Retinal pigment epithelial cell (primary cell): ENCODE measurements around the gene EIF1AD.

ENCODE experiments used
- DNase-seq: peaks from one replicate; pipeline ENCODE4 v3.0.0-alpha.2; 2010; ENCODE audit warnings: low read depth
- H3K4me3 ChIP-seq: 2 replicates; pipeline ENCODE4 v1.5.1; 2011; ENCODE audit warnings: mild to moderate bottlenecking, low read length, control low read depth, moderate library complexity
- TF ChIP-seq, protein P1 (sequence below): conservative IDR thresholded peaks from 2 replicates; pipeline ENCODE4 v1.5.1; 2011; ENCODE audit warnings: low read depth, low read length, control low read depth, inconsistent platforms

The EIF1AD gene

DNA sequence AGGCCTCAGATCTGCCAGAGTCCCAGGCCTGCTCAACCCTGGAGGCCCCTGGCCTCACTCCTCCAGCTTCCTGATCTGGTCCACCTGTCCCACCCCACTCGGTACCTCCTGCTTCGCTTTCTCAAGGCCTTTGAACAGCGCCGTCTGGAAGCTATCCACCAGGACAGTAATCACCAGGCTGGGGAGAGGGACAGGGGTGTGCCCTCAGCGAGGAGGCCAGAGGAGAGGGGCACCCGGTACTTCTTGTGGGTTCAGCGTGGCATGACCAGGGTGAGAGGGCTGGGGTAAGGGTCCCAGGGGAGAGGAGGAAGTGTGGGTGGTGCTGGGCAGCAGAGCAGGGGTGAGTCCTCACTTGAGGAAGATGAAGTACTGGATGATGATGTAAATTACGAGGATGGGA, 18.3 kb upstream of the EIF1AD start:
- TF ChIP-seq, protein P1, sequence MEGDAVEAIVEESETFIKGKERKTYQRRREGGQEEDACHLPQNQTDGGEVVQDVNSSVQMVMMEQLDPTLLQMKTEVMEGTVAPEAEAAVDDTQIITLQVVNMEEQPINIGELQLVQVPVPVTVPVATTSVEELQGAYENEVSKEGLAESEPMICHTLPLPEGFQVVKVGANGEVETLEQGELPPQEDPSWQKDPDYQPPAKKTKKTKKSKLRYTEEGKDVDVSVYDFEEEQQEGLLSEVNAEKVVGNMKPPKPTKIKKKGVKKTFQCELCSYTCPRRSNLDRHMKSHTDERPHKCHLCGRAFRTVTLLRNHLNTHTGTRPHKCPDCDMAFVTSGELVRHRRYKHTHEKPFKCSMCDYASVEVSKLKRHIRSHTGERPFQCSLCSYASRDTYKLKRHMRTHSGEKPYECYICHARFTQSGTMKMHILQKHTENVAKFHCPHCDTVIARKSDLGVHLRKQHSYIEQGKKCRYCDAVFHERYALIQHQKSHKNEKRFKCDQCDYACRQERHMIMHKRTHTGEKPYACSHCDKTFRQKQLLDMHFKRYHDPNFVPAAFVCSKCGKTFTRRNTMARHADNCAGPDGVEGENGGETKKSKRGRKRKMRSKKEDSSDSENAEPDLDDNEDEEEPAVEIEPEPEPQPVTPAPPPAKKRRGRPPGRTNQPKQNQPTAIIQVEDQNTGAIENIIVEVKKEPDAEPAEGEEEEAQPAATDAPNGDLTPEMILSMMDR, result no peak
- H3K4me3 ChIP-seq, result no peak overlapping the region
- no peak for DNase-seq

GRCh38 chr11:66017321-66017720, 15.4 kb upstream of the EIF1AD start:
- no peak overlapping the region for H3K4me3 ChIP-seq
- DNase-seq, result no peak
- TF ChIP-seq, protein P1, result no peak

- no peak for DNase-seq
- TF ChIP-seq, protein P1, result no peak
- no peak overlapping the region for H3K4me3 ChIP-seq
Observed at GRCh38 chr11:66016793-66017177, 14.8 kb upstream of the EIF1AD start.

DNA sequence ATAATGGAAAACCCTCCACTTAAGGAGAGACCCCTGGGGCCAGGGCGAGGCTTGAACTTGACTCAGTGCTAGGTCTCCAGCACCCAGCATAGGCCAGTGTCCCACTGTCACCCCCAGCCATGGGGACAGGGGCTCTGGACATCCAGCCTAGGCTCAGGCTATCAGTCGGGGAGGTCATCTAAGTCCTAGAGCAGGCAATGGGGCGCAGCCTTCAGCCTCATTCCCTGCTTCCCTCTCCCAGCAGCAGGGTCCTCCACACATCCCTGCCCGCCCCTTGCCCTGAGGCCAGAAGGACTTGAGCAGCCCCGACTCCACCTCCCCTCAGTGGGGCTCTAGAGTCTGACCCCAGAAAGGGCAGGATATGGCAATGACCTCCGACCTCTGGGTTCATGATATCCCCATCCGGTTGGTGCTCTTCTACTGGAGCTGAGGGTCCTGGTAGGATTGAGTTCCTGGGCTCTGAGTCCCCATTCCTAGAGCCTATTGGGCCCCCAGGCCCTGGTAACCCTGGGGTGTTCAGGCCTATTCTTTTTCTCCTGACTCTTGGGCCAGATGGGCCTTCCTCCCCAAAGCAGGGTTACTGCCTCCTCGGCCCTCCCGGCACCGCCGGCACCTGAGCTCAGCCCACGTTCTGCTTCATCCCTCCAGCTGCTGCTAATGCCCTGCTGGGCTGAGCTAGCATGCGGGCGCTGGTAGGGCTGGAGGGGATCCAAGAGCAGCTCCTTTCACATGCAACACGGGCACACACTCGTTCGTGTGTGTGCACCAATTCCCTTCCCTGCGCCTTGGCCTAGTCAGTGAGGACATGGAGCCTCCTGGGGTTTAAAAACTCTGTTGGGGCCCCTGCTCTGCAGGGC, 14.2 kb upstream of the EIF1AD start:
- TF ChIP-seq, protein P1, result no peak
- H3K4me3 ChIP-seq, result no peak overlapping the region
- DNase-seq, result no peak

GRCh38 chr11:66015454-66015881, 13.5 kb upstream of the EIF1AD start:
- TF ChIP-seq, protein P1, result no peak
- peak; percentile 27 for DNase-seq
- no peak overlapping the region for H3K4me3 ChIP-seq

GRCh38 chr11:66014804-66015453, 13.0 kb upstream of the EIF1AD start:
- H3K4me3 ChIP-seq, result no peak overlapping the region
- TF ChIP-seq, protein P1, result no peak
- DNase-seq, result no peak

DNA sequence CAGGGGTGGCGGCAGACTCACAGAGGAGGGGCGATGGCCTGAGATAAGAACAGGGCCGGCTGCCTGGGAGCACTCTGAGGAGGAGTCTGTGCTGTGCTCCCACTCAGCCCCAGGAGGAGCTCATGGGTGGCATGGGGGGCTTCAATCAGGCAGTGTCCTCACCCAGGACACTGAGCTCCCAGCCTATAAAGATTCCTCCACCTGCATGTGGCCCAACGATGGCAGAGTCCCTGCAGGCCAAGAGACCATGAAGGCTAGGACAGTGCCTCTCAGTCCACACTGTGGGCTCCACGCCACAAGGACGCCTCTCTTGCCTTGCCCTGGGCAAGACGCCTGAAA, 11.8 kb upstream of the EIF1AD start:
- TF ChIP-seq, protein P1, result no peak
- no peak overlapping the region for H3K4me3 ChIP-seq
- no peak for DNase-seq
